ENCODE measurements around the gene PLOD1. TPM values are rescaled to one million over a fixed set of nuclear protein-coding genes. Genes with fewer than 3 reads are reported as not detected.
"Not testable (repeated sequence)": the region's sequence is repeated elsewhere in the genome, so short reads cannot be mapped to it uniquely, and the experiment has no call there.

Gene PLOD1
- total and polyA plus RNA-seq, 10 of the 15 experiments (the other 5 are each of a cell fraction or from before 2014, with no cell fraction given), result 10.6 to 42.6 (median 29.3) TPM

- H3K9me3 ChIP-seq (replicated peaks; ENCODE audit: control insufficient read depth, insufficient read depth, low read length); in situ Hi-C loops (cut with MboI); ATAC-seq; CTCF ChIA-PET; H2AFZ ChIP-seq (ENCODE audit: control insufficient read depth, low read depth, low read length); FAIRE-seq; H3K4me3 ChIP-seq; H3K36me3 ChIP-seq (ENCODE audit: control insufficient read depth in 2 of 2, insufficient read depth in 2 of 2, low read length in 1 of 2); BruUV-seq (replicated peaks); H4K20me1 ChIP-seq (ENCODE audit: control insufficient read depth, insufficient read depth); H3K9ac ChIP-seq (ENCODE audit: control insufficient read depth, insufficient read depth, low read length); intact Hi-C loops (cut with micrococcal nuclease; ENCODE audit: unreplicated experiment); DNase-seq (ENCODE audit: low read depth, low spot score); H3K27me3 ChIP-seq (replicated peaks in 1 of 2; ENCODE audit: control insufficient read depth in 2 of 2, insufficient read depth in 2 of 2, low read length in 1 of 2); H3K27ac ChIP-seq (ENCODE audit: control insufficient read depth, insufficient read depth); H3K4me1 ChIP-seq (ENCODE audit: control insufficient read depth, insufficient read depth, low read length); H3K4me2 ChIP-seq (ENCODE audit: control insufficient read depth, insufficient read depth): not testable (repeated sequence)
- H3K79me2 ChIP-seq (ENCODE audit: control insufficient read depth, insufficient read depth, low read length), result peaks cover 22% of the 10 kb centered on the region
- ChIA-PET SMC1A (ENCODE audit: uncharacterized antibody, unreplicated experiment) (interaction anchor here (0.6 kb wide), 1 partner anchor 690 kb away, joined by 3 read pairs; no protein-coding TSS in a partner anchor), RAD21 (ENCODE audit: unreplicated experiment) (interaction anchor here (0.6 kb wide), 1 partner anchor 28 kb away, joined by 3 read pairs; no protein-coding TSS in a partner anchor), POLR2A (interaction anchor here (1.0 kb wide), 1 partner anchor 25 kb away, joined by 3 read pairs; no protein-coding TSS in a partner anchor)
- 84% methylated on average over 7 of the region's 7 CpGs for WGBS (ENCODE audit: insufficient coverage, insufficient replicate concordance, low lambda C conversion rate, missing lambda C conversion rate)
These were observed 5.3 kb downstream of the PLOD1 start for GRCh38 chr1:11939794-11940193.

GRCh38 chr1:11940260-11940921 is 5.9 kb downstream of the PLOD1 start:
- ChIA-PET SMC1A (ENCODE audit: uncharacterized antibody, unreplicated experiment) (no interaction called here), RAD21 (ENCODE audit: unreplicated experiment) (no interaction called here), CTCF (interaction anchor here (0.6 kb wide), 1 partner anchor 55 kb away, joined by 3 read pairs; no protein-coding TSS in a partner anchor), POLR2A (interaction anchor here (0.6 to 1.6 kb wide), 3 partner anchors 12 to 41 kb away, joined by 3 to 4 read pairs (median 3); no protein-coding TSS in a partner anchor)
- WGBS (ENCODE audit: insufficient coverage, insufficient replicate concordance, low lambda C conversion rate, missing lambda C conversion rate), result 94% methylated on average over 9 of the region's 9 CpGs
- TF ChIP-seq RAD21 (IDR thresholded peaks at IDR 0.05; ENCODE audit: insufficient read depth, low read depth, low read length) (no peak), HDAC2 (IDR thresholded peaks at IDR 0.05) (no peak)
- H4K20me1 ChIP-seq (ENCODE audit: control insufficient read depth, insufficient read depth), result no peaks in the 10 kb centered on the region
- H3K36me3 ChIP-seq (ENCODE audit: control insufficient read depth in 2 of 2, insufficient read depth in 2 of 2, low read length in 1 of 2), result peaks cover 2 to 4% of the 10 kb centered on the region in 2 experiments; a peak in 3 of 4 replicates
- ATAC-seq, result no peak
- peaks cover 16% of the 10 kb centered on the region for H3K79me2 ChIP-seq (ENCODE audit: control insufficient read depth, insufficient read depth, low read length)
- H3K9me3 ChIP-seq (replicated peaks; ENCODE audit: control insufficient read depth, insufficient read depth, low read length), result no peaks in the 10 kb centered on the region; the same call in 2 of the 3 replicates
- H2AFZ ChIP-seq (ENCODE audit: control insufficient read depth, low read depth, low read length), result no peak overlapping the region
- in situ Hi-C loops (cut with MboI) (no loop called here), intact Hi-C loops (cut with micrococcal nuclease; ENCODE audit: unreplicated experiment) (no loop called here)
- no peak for DNase-seq (ENCODE audit: low read depth, low spot score)
- H3K4me3 ChIP-seq, result no peak overlapping the region
- no peak overlapping the region for H3K4me2 ChIP-seq (ENCODE audit: control insufficient read depth, insufficient read depth)
- BruUV-seq (replicated peaks), result no TSS peak
- H3K27me3 ChIP-seq (replicated peaks in 1 of 2; ENCODE audit: control insufficient read depth in 2 of 2, insufficient read depth in 2 of 2, low read length in 1 of 2), result no peaks in the 10 kb centered on the region
- H3K4me1 ChIP-seq (ENCODE audit: control insufficient read depth, insufficient read depth, low read length), result peaks cover 6% of the 10 kb centered on the region; the same call in 1 of the 2 replicates
- H3K9ac ChIP-seq (ENCODE audit: control insufficient read depth, insufficient read depth, low read length), result no peak overlapping the region
- no peak overlapping the region for H3K27ac ChIP-seq (ENCODE audit: control insufficient read depth, insufficient read depth)
- FAIRE-seq, result no peak

Measured in GM12878 (cell line).